COLO829 (cell line): ENCODE results near the gene KRTAP4-7.
"Not testable (repeated sequence)": the region's sequence is repeated elsewhere in the genome, so short reads cannot be mapped to it uniquely, and the experiment has no call there.

Source experiments
- DNase-seq: peaks from one replicate; pipeline ENCODE4 v3.0.0; 2012; ENCODE audit warnings: low spot score

Gene KRTAP4-7

DNA sequence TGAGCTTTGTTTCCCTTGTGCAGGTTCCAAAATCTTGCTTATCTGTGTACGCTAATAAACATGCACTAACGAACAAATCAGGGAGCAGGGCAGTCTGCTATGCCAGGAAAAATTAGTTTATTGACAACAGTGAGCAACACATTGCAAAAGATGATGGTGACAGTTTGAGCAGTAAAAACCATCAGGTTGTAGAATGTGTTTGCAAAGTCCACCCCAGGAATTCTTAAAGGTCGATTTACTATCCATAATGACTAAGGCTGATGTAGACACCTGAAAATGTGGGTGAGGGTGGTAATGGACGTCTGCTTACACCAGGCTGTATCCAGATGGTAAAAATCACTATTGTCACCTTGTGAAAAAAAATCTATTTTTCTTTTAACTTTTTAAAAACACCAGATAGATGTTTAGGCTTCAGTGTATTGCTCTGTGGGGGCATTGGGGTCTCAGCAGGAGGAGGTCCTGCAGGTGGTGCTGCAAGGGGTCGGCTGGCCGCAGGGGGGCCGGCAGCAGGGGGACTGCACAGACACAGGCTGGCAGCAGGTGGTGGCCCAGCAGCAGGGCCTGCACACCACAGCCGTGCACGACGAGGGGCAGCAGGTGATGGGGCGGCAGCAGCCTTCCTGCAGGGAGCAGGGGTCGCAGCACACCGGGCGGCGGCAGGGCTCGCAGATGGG, 18.8 kb upstream of the KRTAP4-7 start:
- not testable (repeated sequence) for DNase-seq

DNA sequence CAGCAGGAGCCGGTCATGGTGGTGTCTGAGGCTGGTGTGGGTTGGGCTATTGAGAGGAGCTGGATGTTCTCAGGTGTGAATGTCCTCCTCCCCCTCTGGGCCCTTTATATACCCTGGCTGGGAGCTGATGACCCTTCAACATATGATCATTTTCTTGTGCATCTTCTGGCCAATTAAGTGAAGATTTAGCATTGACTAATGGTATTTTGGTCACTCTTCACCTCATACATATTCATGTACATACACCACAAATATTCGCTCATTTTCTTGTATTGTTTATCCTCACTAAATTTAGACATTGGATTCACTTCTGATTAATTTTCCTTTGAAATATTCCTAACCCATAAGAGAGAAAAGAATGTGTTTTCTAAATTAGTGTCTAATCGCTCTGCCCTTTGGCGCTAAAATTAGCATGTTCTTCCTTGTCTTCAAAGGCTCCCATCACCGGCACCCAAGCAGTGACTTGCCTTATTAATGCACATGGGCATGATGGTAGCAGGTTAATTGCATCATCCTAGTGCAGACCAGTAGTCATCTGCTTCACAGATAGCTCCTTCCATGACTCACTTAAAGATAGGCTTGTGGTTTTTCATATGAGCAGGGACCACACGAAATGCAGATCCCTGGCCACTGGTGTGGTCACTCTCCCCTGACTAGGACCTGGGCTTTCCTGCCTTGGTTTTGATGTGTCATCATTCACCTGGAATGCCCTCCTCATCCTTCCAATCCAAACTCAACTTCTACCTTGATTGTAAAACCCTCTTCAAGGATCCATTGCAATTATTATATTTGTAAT, 17.9 kb upstream of the KRTAP4-7 start, which contains the start of gene KRTAP2-4:
Gene KRTAP2-4, minus strand, starts transcription at position 51 of the 796 bp plus-strand sequence. Its CDS starts 34 bp downstream, at position 17.
- DNase-seq = no peak

DNA sequence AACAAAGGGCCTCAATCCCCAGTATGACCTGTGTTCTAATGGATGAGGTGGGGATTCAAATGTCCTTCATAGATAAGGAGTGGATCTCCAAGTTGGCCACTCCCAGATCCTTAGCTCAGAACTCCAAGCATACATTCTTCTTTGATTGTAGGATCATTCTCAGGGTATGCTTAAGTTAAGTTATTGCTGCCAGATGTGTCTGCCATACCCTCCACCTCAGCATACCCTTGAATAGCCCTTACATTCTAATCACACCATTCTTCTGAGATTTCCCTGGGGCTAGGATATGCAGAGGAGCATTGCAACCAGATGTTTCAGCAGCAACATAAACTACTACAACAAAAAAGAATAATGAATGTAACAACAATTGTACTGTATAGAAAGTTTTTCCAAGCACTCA, 16.7 kb upstream of the KRTAP4-7 start:
- no peak for DNase-seq

DNA sequence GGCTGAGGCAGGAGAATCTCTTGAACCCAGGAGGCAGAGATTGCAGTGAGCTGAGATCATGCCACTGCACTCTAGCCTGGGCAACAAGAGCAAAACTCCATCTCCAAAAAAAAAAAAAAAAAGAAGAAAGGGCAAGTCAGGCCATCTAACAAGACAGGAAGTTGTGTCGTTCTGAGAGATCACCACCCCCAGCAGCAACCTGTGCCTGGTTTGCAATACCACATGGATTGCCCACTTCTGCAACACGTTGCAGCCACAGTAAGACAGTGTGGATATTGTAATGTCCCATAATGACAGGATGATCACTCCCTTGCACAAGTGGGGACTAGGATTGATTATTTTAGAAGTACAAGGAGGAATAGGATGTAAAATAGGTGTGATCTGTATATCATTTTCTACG, 14.9 kb upstream of the KRTAP4-7 start:
- no peak for DNase-seq

DNA sequence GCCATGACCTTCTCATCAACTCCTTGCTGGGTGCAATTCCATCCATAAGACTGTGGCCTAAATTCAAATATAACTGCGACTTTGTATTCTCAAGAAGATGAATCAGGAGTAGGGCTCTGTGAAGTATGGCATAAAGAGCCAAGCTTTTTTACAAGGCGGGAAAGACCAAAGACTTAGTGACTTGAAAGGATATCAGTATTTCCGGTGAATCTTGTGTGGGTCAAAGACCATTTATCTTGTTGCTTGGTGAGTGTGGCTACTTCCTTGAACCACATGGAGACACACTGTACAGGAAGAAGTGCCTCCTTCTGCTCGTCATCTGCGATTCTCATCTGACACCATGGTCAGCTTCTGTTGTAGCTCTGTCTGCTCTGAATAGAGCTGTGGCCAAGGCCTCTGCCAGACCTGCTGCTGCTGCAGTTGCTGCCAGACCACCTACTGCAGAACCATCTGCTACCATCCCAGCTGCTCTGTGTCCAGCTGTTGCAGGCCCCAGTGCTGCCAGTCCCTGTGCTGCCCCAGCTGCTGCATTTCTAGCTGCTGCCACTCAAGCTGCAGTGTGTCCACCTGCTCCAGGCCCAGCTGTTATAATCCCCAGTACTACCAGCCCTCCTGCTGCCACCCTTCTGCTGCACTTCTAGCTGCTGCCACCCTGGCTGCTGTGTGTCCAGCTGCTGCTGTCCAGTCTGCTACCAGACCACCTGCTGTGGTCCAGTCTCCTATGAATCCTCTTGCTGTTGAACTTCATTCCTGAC, 12.2 kb upstream of the KRTAP4-7 start:
- DNase-seq = no peak

DNA sequence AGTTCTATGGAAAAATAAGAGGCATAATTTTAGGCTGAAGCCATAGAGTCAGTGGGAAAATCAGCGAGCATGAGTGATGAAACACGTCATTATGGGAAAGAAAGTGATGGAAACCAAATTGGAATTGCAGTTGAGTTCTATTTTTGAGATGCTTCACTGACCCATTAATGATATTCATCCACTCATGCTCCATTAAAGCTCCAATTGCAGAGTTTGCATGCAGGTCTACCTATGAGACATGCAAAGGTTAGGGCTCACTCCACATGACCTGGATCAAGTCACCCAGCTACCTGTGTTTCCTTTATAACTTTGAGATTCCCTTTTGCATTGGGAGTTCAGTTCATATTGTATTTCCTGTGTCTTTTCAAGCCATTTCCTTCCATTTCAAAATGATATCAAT, 10.3 kb upstream of the KRTAP4-7 start:
- no peak for DNase-seq

DNA sequence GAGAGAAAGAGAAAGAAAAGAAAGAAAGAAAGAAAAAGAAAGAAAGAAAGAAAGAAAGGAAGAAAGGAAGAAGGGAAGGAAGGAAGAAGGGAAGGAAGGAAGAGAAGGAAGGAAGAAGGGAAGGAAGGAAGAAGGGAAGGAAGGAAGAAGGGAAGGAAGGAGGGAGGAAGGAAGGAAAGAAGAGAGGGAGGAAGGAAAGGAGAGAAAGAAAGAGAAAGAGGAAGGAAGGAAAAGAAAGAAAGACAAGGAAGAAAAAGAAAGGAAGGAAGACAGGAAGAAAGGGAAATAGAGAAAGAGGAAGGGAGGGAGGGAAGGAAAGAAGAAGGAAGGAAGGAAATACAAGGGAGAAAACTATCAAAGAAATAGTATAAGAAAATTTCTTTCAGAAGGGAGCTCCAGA, 7.2 kb upstream of the KRTAP4-7 start:
- DNase-seq = no peak

DNA sequence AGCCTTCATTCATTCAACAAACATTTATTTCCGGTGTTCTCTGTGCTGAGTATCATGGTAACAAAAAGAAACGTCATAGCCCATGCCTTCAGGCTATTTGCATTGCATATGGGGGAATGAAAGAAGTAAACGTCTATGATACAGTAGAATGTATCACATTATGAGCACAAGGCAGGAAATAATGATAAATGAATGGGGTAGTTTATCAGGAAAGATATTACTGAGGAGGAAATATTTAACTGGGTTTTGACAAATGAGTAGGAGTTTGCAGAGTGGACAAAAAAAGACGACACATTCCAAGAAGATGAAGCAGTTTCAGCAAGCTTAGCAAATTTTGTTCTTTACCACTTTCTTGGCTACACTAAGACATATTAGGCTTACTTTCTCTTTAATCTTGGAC, 1.3 kb upstream of the KRTAP4-7 start:
- DNase-seq = peak; percentile 91

DNA sequence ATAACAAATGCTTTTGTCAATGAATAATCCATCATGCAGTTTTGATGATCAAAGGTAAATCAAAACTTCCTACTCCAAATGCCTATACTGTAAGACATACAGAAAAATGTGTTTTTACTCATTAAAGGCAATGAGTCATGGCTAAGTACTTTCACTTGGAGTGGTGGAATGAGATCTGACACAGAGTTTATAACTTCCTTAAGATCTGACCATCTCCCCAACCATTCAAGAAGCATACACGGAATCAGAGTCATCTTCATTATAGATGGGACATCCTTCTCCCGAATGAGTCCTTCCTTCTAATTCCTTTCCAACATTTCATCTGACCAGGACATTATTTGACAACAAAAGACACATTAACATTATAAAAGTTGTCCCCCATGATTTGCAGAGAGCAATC, 523 bp upstream of the KRTAP4-7 start:
- DNase-seq = not testable (repeated sequence)

DNA sequence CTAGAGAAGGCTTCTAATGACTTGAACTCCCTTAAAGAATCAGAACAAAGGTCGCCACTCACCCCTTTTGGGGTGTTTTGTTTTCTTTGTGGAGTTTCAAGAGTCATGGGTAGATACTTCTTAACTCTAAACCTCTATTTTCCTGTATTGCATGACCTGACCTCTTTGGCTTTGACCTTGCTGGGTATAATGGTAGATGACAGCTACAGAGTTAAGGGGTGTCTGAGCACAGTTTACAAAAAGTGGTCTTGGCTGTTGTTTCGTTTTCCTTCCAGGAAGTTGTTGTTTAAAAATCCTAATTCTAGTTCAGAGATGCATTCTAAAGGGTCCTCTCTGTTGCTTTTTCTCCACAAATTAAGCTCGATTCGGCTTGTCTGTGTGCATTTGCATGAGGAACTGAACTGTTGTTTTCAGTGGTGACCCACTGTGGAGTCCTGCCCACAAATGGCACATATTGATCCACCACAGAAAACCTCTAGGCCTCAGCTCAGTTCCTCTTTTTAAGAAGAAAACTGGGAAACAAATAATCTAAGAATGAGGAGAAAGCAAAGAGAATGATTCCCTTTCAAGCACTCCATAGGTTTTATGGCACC, 4.9 kb downstream of the KRTAP4-7 start:
- DNase-seq = not testable (repeated sequence)

DNA sequence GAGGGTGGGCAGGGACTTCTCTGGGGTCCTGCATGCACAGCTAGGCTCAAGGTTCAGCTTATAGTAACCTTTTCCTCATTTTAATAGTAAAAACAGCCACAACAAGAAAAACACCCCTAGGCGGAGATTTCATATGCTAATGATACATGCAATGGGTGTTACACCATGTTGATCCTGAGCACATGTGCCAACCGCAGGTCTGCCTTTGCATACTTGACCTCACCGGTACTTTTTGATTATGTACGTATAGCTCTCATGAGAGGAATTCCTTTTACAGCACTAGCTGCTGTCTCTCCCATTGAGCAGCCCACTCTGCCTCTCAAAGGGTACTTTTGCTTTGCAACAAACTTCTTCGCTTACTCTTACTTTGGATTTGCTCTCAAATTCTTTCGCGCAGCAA, 12.1 kb downstream of the KRTAP4-7 start:
- no peak for DNase-seq

DNA sequence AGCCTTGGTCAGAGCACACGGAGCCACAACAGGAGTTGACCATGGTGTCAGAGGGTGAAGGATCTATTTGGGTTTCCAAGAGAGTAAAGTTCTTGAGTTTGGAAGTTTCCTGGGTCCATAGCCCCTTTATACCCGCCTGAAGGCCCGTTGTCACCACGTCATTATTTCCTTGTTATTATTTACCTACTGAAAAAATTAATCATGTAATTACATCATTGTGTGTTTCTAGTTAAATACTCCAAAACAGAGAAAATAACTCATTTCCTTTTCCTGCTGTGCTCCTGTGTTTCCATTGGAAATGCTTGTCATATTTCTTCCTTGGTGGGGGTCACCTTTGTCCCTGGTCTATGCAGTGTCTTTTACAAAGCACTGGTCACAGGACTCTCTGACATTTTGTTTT, 14.1 kb downstream of the KRTAP4-7 start, which contains the start of gene KRTAP4-8:
Gene KRTAP4-8, minus strand, starts transcription at position 101 of the 400 bp plus-strand sequence. Its CDS starts 58 bp downstream, at position 43.
- DNase-seq = no peak

DNA sequence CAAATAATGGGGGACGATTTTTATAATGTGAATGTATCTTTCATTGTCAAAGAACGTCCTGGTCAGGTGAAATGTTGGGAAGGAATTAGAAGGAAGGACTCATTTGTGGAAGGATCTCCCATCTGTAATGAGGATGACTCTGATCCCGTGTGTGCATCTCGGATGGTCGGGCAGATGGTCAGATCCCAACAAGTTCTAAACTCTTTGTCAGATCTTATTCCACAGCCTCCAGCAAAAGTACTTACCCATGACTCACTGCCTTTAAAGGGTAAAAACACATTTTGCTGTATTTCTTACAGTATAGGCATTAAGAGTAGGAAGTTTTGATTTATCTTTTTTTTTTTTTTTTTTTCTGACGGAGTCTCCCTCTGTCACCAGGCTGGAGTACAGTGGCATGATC, 14.5 kb downstream of the KRTAP4-7 start:
- DNase-seq = no peak

DNA sequence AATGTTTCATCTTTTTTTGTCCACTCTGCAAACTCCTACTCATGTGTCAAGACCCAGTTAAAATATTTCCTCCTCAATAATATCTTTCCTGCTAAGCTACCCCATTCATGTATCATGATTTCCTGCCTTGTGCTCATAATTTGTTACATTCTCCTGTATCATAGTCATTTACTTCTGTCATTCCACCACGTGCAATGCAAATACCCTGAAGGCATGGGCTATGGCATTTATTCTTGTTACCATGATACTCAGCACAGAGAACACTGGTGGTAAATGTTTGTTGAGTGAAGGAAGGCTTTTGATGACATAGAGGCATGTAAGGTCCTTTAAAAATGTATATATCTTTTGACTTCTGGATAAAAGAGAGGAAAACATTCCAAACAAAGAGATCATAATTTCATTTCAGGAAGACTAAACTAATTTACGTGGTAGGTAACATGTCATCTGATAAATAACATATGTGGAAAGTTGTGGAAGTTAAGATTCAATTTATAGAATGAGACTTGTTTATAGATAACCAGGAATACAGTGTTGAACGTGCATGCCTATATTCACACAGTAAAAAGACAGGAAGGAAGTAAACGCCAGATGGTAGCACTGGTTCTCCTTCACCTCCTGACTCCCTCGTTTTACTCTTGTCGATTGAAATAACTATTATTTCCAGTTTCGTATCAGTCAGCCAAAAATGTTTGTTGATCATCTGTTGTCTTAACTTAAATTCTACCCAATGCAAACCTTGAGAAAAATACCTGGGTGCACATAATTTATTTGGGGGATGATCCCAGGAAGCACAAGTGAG, 15.9 kb downstream of the KRTAP4-7 start:
- not testable (repeated sequence) for DNase-seq

DNA sequence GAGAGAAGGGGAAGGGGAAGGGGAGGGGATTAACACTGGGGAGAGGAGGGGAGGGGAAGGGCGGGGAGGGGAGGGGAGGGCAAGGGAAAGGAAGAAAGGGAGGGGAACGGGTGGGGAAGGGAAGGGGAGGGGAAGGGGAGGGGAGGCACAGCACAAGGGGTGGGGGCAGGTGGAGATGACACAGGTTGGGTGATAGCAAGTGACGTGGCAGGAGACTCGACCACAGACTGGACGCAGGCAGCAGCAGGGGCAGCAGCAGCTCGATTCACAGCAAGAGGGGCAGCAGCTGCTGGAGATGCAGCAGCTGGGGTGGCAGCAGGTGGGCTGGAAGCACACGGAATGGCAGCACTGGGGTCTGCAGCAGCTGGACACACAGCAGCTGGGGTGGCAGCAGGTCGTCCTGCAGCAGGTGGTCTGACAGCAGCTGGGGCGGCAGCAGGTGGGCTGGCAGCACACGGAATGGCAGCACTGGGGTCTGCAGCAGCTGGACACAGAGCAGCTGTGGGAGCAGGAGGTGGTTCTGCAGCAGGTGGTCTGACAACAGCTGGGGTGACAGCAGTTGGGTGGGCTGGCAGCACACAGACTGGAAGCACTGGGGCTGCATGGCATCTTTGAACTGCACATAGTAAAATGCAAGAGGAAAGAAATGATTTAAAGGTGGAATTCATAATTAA, 17.8 kb downstream of the KRTAP4-7 start, which contains the start of gene KRTAP4-16:
Gene KRTAP4-16, minus strand, starts transcription at position 624 of the 674 bp plus-strand sequence. Its CDS starts 0 bp downstream, at position 624.
- DNase-seq = no peak

DNA sequence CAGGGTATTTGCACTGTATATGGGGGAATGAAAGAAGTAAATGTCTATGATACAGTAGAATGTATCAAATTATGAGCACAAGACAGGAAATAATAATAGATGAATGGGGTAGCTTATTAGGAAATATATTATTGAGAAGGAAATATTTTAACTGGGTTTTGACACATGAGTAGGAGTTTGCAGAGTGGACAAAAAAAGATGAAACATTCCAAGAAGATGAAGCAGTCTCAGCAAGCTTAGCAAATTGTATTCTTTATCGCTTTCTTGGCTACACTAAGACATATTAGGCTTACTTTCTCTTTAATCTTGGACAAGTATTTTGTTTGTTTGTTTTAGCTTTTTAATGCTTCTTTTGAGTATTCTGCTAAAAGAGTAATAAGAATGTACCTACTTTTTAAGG, 19.9 kb downstream of the KRTAP4-7 start:
- no peak for DNase-seq

DNA sequence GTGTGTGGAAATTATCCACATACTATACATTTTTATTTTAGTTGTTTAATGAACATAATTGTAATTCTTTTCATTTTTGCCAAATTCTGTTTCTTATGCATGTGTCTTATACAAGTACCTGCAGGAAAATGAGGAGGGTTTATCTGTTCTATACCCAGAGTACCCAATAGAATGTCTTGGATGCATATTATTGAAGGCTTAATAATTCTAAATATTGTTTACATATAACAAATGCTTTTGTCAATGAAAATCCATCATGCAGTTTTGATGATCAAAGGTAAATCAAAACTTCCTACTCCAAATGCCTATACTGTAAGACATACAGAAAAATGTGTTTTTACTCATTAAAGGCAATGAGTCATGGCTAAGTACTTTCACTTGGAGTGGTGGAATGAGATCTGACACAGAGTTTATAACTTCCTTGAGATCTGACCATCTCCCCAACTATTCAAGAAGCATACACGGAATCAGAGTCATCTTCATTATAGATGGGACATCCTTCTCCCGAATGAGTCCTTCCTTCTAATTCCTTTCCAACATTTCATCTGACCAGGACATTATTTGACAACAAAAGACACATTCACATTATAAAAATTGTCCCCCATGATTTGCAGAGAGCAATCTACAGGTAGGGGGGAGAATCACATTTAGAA, 20.6 kb downstream of the KRTAP4-7 start:
- not testable (repeated sequence) for DNase-seq

DNA sequence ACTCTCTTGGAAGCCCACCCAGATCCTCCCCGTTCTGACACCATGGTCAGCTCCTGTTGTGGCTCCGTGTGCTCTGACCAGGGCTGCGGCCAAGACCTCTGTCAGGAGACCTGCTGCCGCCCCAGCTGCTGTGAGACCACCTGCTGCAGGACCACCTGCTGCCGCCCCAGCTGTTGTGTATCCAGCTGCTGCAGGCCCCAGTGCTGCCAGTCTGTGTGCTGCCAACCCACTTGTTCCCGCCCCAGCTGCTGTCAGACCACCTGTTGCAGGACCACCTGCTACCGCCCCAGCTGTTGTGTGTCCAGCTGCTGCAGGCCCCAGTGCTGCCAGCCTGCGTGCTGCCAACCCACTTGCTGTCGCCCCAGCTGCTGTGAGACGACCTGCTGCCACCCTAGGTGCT, 21.4 kb downstream of the KRTAP4-7 start, which contains the start of gene KRTAP4-9:
Gene KRTAP4-9, plus strand, starts transcription at position 43 of the 400 bp plus-strand sequence. Its CDS starts 0 bp downstream, at position 43.
- DNase-seq = not testable (repeated sequence)

DNA sequence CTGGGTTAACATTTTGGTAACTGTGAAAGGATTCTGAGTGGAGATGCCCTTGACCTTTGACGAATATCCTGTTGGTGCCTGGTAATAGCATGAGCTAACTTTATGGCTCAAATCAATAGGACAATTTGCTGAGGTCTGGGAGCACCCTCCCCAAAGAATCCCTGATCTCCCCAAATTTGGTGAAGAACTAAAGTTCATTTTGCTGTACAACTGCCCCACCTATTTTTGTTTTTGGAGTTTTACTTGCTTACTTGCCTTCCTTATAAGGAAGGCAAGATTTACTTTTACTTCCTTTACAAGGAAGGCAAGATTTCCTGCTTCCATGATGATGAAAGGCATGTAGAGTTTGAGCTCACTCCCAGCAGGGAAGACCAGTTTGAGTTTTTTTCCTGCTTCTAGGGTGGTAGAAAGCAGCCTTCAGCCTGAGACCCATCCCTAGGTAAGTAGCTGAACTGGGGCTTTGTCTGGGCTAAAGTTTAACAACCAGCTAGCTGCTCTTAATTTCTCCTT, 24.0 kb downstream of the KRTAP4-7 start:
- DNase-seq = no peak
